MM.1S (cell line): Measurements from ENCODE around the gene DNM1.

ENCODE experiments used
- DNase-seq: peaks from one replicate; pipeline ENCODE4 v3.0.0-alpha.2; 2015
- H2AFZ ChIP-seq: fragments of 300-600 bp; sonication (generic); 2 replicates; pipeline ENCODE4 v1.6.0; 2016; ENCODE audit warnings: antibody characterized with exemption, low read length
- H3F3A ChIP-seq: fragments of 300-600 bp; sonication (generic); 2 replicates; pipeline ENCODE4 v1.6.1; 2016; ENCODE audit warnings: mild to moderate bottlenecking, antibody characterized with exemption, low read length, moderate library complexity, mixed read lengths; ENCODE audit not compliant: insufficient read depth
- H3K27ac ChIP-seq: fragments of 300-600 bp; sonication (generic); 2 replicates; pipeline ENCODE4 v1.5.1; 2016; ENCODE audit warnings: mild to moderate bottlenecking, low read length
- H3K27me3 ChIP-seq: fragments of 300-600 bp; sonication (generic); replicated peaks from 2 replicates; pipeline ENCODE4 v1.6.0; 2016; ENCODE audit warnings: low read length; ENCODE audit not compliant: insufficient read depth
- H3K36me3 ChIP-seq: fragments of 300-600 bp; sonication (generic); replicated peaks from 2 replicates; pipeline ENCODE4 v1.6.1; 2016; ENCODE audit warnings: mild to moderate bottlenecking, low read length, mixed read lengths; ENCODE audit not compliant: insufficient read depth
- H3K4me1 ChIP-seq: fragments of 300-600 bp; sonication (generic); 2 replicates; pipeline ENCODE4 v1.6.1; 2016; ENCODE audit warnings: low read length, mixed read lengths
- H3K4me2 ChIP-seq: fragments of 300-600 bp; sonication (generic); 2 replicates; pipeline ENCODE4 v1.6.0; 2016; ENCODE audit warnings: low read depth, low read length
- H3K4me3 ChIP-seq: fragments of 300-600 bp; sonication (generic); 2 replicates; pipeline ENCODE4 v1.5.1; 2016; ENCODE audit warnings: low read length, mixed read lengths
- H3K79me2 ChIP-seq: fragments of 300-600 bp; sonication (generic); 2 replicates; pipeline ENCODE4 v1.6.1; 2016; ENCODE audit warnings: mixed run types, low read length, mixed read lengths
- H3K9ac ChIP-seq: fragments of 300-600 bp; sonication (generic); 2 replicates; pipeline ENCODE4 v1.6.1; 2016; ENCODE audit warnings: low read length, mixed read lengths
- H3K9me2 ChIP-seq: fragments of 300-600 bp; sonication (generic); replicated peaks from 2 replicates; pipeline ENCODE4 v1.6.1; 2016; ENCODE audit warnings: mild to moderate bottlenecking, low read length, mixed read lengths; ENCODE audit not compliant: insufficient read depth
- H3K9me3 ChIP-seq: fragments of 300-600 bp; sonication (generic); replicated peaks from 2 replicates; pipeline ENCODE4 v1.6.1; 2016; ENCODE audit warnings: mild to moderate bottlenecking, low read length, mixed read lengths; ENCODE audit not compliant: insufficient read depth
- H4K20me1 ChIP-seq: fragments of 300-600 bp; sonication (generic); 2 replicates; pipeline ENCODE4 v1.6.1; 2016; ENCODE audit warnings: mild to moderate bottlenecking, low read length, moderate library complexity, mixed read lengths; ENCODE audit not compliant: insufficient read depth
- EZH2 ChIP-seq: fragments of 300-600 bp; sonication (generic); optimal IDR thresholded peaks from 2 replicates; pipeline ENCODE3; 2017; ENCODE audit warnings: low read depth, mild to moderate bottlenecking, antibody characterized with exemption, low read length, mixed read lengths
- EZH2phosphoT487 ChIP-seq: fragments of 300-600 bp; sonication (generic); IDR thresholded peaks from 2 replicates; pipeline ENCODE4 v1.6.1; 2018; ENCODE audit warnings: antibody characterized with exemption, low read length
- TF ChIP-seq, protein P1 (sequence below): fragments of 300-600 bp; sonication (generic); IDR thresholded peaks from 2 replicates; pipeline ENCODE4 v1.5.1; 2016; ENCODE audit warnings: antibody characterized with exemption, low read length, mixed read lengths

Gene DNM1

DNA sequence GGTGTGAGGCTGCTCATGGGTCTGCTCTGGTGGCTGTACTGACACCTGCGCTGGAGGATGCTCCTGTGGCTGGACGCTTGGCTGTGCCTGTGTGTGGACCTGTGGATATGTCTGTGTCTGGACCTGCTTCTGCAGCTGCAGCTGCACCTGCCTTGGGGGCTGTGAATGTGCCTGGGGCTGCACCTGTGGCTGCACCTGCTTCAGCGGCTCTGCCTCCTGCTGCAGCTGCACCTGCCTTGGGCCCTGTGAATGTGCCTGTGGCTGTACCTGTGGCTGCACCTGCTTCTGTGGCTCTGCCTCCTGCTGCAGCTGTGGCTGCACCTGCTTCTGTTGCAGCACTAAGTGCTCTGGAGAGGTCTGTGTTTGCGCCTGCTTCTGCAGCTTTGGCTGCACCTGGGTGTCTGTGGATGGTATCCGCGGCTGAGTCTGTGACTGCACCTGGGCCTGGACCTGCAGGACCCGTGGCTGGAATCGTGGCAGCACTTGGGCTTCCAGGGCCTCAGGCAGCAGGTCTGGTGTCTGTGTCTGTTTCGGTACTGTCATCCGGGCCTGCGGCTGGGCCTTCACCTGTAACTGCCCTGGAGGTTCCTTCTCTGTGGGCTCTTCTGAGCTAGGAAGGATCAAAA lies 24.3 kb upstream of the DNM1 start:
- no peaks in the 10 kb centered on the region for H3F3A ChIP-seq
- no peaks in the 10 kb centered on the region for H3K9me2 ChIP-seq
- no peak overlapping the region for H3K27ac ChIP-seq
- no peak for DNase-seq
- no peaks in the 10 kb centered on the region for H3K4me1 ChIP-seq
- no peaks in the 10 kb centered on the region for H3K9me3 ChIP-seq
- no peaks in the 10 kb centered on the region for H3K36me3 ChIP-seq
- H3K9ac ChIP-seq = no peak overlapping the region
- H4K20me1 ChIP-seq = 0 out of 2 replicates have a peak, but pooled peaks cover 3% of the 10 kb centered on the region
- no peaks in the 10 kb centered on the region for H3K79me2 ChIP-seq
- H3K27me3 ChIP-seq = no peaks in the 10 kb centered on the region
- H3K4me3 ChIP-seq = no peak overlapping the region
- TF ChIP-seq, protein P1, sequence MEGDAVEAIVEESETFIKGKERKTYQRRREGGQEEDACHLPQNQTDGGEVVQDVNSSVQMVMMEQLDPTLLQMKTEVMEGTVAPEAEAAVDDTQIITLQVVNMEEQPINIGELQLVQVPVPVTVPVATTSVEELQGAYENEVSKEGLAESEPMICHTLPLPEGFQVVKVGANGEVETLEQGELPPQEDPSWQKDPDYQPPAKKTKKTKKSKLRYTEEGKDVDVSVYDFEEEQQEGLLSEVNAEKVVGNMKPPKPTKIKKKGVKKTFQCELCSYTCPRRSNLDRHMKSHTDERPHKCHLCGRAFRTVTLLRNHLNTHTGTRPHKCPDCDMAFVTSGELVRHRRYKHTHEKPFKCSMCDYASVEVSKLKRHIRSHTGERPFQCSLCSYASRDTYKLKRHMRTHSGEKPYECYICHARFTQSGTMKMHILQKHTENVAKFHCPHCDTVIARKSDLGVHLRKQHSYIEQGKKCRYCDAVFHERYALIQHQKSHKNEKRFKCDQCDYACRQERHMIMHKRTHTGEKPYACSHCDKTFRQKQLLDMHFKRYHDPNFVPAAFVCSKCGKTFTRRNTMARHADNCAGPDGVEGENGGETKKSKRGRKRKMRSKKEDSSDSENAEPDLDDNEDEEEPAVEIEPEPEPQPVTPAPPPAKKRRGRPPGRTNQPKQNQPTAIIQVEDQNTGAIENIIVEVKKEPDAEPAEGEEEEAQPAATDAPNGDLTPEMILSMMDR = no peak
- TF ChIP-seq EZH2phosphoT487 (no peak), EZH2 (no peak)
- H2AFZ ChIP-seq = no peak overlapping the region
- H3K4me2 ChIP-seq = no peak overlapping the region

DNA sequence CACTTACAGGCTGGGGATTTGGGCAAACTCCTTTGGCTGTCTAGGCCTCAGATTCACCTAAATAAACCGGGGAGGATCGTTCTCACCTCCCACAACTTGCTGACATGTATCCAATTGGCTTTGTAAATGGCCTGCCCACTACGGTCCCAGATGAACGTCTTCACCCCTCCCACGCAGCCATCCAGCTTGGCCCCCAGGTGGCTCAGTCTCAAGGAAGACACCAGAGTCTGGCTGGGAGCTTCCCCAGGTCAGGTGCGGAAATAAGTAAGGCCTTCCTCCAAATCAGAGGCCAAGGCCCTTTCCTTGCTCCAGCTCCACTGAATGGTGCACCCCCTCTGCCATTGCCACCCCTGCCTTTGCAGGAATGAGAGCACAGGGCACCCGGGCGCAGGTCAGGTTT lies 23.2 kb upstream of the DNM1 start:
- H3K9me3 ChIP-seq = no peaks in the 10 kb centered on the region
- no peaks in the 10 kb centered on the region for H3F3A ChIP-seq
- H3K4me2 ChIP-seq = no peak overlapping the region
- H3K27ac ChIP-seq = no peak overlapping the region
- no peak overlapping the region for H2AFZ ChIP-seq
- no peak for DNase-seq
- H3K9ac ChIP-seq = no peak overlapping the region
- no peaks in the 10 kb centered on the region for H3K36me3 ChIP-seq
- no peaks in the 10 kb centered on the region for H3K27me3 ChIP-seq
- no peak overlapping the region for H3K4me3 ChIP-seq
- no peaks in the 10 kb centered on the region for H3K9me2 ChIP-seq
- H3K79me2 ChIP-seq = no peaks in the 10 kb centered on the region
- TF ChIP-seq, protein P1 = no peak
- TF ChIP-seq EZH2 (no peak), EZH2phosphoT487 (no peak)
- H4K20me1 ChIP-seq = 0 out of 2 replicates have a peak, but pooled peaks cover 3% of the 10 kb centered on the region
- no peaks in the 10 kb centered on the region for H3K4me1 ChIP-seq

DNA sequence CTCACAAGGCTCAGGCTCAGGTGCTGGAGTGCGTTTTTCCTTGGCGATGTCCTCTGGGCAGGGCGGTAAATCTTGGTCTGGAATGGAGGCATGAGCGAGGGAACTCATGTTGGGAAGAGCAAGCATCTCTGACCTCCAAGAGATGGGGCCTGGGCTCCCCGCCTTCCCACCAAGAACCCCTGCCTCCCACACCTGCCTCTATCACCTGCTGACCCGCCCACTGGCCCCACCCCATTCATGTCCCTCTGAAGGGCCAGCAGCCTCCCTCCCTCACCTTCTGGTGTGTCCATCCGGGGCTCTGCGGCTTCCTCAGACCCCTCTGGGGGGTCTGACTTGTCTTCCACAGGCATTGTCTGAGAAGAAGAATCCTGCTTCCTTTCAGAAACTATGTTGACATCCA lies 22.7 kb upstream of the DNM1 start:
- TF ChIP-seq, protein P1 = no peak
- TF ChIP-seq EZH2phosphoT487 = no peak
- no peak for TF ChIP-seq EZH2
- Histone ChIP-seq H3K4me3 (no peak overlapping the region), H3K9ac (no peak overlapping the region), H3K4me2 (no peak overlapping the region), H3K9me2 (no peaks in the 10 kb centered on the region), H3F3A (no peaks in the 10 kb centered on the region), H3K27ac (no peak overlapping the region), H4K20me1 (0 out of 2 replicates have a peak, but pooled peaks cover 3% of the 10 kb centered on the region), H3K4me1 (no peaks in the 10 kb centered on the region), H2AFZ (no peak overlapping the region), H3K36me3 (no peaks in the 10 kb centered on the region), H3K9me3 (no peaks in the 10 kb centered on the region), H3K79me2 (no peaks in the 10 kb centered on the region), H3K27me3 (no peaks in the 10 kb centered on the region)
- DNase-seq = no peak
